Left ventricle myocardium inferior (tissue), 1 donor: ENCODE results near the gene RAD51AP2. TPM values are rescaled to one million over a fixed set of nuclear protein-coding genes. Genes with fewer than 3 reads are reported as not detected.
"Not testable (repeated sequence)": the region's sequence is repeated elsewhere in the genome, so short reads cannot be mapped to it uniquely, and the experiment has no call there.

Experiments
- DNase-seq: peaks from one replicate; pipeline ENCODE4 v3.0.0-alpha.2; 2020
- H3K27ac ChIP-seq: fragments of 200-600 bp; replicated peaks from 2 replicates; pipeline ENCODE4 v1.8.0; 2021
- H3K27me3 ChIP-seq: fragments of 200-600 bp; 2 replicates; pipeline ENCODE4 v1.8.0; 2021; ENCODE audit warnings: low read depth
- H3K36me3 ChIP-seq: fragments of 200-600 bp; 2 replicates; pipeline ENCODE4 v1.8.0; 2021
- H3K4me1 ChIP-seq: fragments of 200-600 bp; 2 replicates; pipeline ENCODE4 v1.8.0; 2021
- H3K4me3 ChIP-seq: fragments of 200-600 bp; 2 replicates; pipeline ENCODE4 v1.8.0; 2021; ENCODE audit warnings: mild to moderate bottlenecking, moderate library complexity
- H3K9me3 ChIP-seq: fragments of 200-600 bp; replicated peaks from 2 replicates; pipeline ENCODE4 v1.8.0; 2021
- CTCF ChIP-seq: fragments of 200-600 bp; IDR thresholded peaks from 2 replicates; pipeline ENCODE4 v1.8.0; 2021; ENCODE audit warnings: antibody characterized with exemption, mild to moderate bottlenecking, borderline replicate concordance
- intact Hi-C: fragments of 100-400 bp; cut with micrococcal nuclease; formaldehyde crosslinking; loops from one replicate; pipeline ENCODE4 v1.11.0; 2022
- long read RNA-seq: library from polyadenylated mRNA; unstranded; transcript quantifications from one replicate; pipeline ENCODE4 v2.0.0, GENCODE V29; 2021
- total RNA-seq: library from RNA; stranded (reverse); fragmentation: NEBNext Ultra II Directional; extraction: Animal tissue kit (Norgen Biotek cat#: 25700); gene quantifications from one replicate; pipeline ENCODE4 v1.2.1, GENCODE V29; 2021
- donor health status: DM: no; HTN: yes; CAD: no; lungs with severe emphysema.

RAD51AP2 gene
- 0.14 TPM for total RNA-seq
- long read RNA-seq, partial matches to known transcripts, result 0 of 1 reads
- long read RNA-seq, other reads (novel, unspliced or antisense), result 1 of 1 reads

DNA sequence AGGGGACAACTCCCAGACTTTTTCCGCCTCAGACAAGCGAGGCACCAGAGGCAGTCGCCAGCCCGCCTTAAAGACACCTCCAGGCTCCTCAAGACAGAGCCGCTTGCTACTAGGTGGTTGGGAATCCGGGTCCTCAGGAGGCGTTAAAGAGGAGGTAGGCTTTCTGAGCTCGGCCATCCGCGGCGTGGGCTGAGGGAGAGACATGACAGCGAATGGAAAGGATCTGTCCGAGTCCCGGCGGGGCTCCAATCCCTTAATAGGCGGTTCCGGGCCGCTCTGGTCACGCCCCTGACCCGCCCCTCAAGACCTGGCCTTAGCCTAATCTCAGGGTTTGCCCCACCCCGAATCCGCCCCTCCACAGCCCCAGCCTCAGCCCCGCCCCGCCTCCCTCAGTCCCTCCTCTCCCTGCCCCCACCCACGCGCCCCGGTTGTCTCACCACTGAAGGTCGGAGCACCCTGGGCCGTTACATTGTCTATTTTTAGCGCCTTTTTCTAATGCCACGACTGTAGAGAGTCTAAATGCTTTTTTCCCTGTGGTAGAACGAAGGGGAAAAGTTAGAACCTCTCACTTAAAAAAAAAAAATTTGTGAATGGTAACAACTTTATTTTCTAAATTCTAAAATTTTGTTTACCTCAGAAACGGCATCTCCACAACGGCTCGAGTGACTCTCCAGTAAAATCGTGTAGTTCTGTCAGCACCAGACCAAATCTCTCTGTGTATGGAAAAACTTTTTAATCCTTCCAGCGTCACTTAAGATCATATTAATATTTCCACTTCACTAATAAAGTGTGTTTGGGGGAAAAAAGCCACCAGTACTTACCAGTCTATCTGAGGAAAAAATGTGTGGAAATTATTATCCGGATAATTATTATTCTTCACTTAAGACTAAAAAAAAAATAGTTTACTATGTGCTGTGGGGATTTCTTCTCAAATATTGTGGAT is at the start of gene RAD51AP2:
TSS of gene RAD51AP2 (minus strand) at position 229 of the 943 bp plus-strand sequence. CDS start at position 204, 25 bp downstream.
- Histone ChIP-seq H3K4me1 (peaks cover 8% of the 10 kb centered on the region), H3K27me3 (peaks cover 10% of the 10 kb centered on the region), H3K9me3 (no peaks in the 10 kb centered on the region), H3K27ac (peak within 1 kb of the TSS; percentile 89), H3K4me3 (peak within 1 kb of the TSS; percentile 60), H3K36me3 (no peaks in the 10 kb centered on the region)
- intact Hi-C loops, result no loop called here
- DNase-seq, result peak; percentile 89
- no peak for TF ChIP-seq CTCF

- H3K9me3 ChIP-seq, H3K4me1 ChIP-seq, H3K36me3 ChIP-seq, H3K27ac ChIP-seq, intact Hi-C loops, DNase-seq, H3K27me3 ChIP-seq, H3K4me3 ChIP-seq: not testable (repeated sequence)
Measured at GRCh38 chr2:17565726-17566125, 47.5 kb upstream of the RAD51AP2 start.

GRCh38 chr2:17558878-17559277 is 40.6 kb upstream of the RAD51AP2 start:
- Histone ChIP-seq H3K27ac (no peak overlapping the region), H3K4me1 (peaks cover 4% of the 10 kb centered on the region), H3K27me3 (peaks cover 6% of the 10 kb centered on the region), H3K4me3 (no peak overlapping the region), H3K9me3 (no peaks in the 10 kb centered on the region), H3K36me3 (no peaks in the 10 kb centered on the region)
- no peak for DNase-seq
- TF ChIP-seq CTCF, result no peak
- intact Hi-C loops, result no loop called here

DNA sequence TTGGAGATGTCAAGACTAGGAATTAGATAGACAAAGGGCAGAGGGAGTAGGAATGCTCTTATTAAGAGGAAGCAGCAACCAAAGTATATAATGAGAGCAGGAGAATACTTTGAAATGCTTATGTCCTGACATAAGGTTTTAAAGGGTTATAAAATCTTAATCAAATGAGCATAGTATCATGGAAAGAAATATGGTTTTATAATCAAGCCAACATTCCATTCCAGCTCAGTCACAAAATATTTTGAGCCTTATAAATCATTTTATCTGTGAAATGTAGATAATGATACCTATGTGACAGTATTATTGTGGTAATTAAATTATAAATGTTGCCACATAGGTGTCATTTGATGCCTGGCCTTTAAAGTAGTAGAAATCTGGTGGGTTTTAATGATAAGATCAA is 39.8 kb upstream of the RAD51AP2 start:
- DNase-seq, result no peak
- no peaks in the 10 kb centered on the region for H3K36me3 ChIP-seq
- no peak for TF ChIP-seq CTCF
- intact Hi-C loops, result no loop called here
- no peak overlapping the region for H3K4me3 ChIP-seq
- H3K27me3 ChIP-seq, result peaks cover 6% of the 10 kb centered on the region
- H3K9me3 ChIP-seq, result no peaks in the 10 kb centered on the region
- peaks cover 4% of the 10 kb centered on the region for H3K4me1 ChIP-seq
- no peak overlapping the region for H3K27ac ChIP-seq

GRCh38 chr2:17557596-17557995 is 39.4 kb upstream of the RAD51AP2 start:
- Histone ChIP-seq H3K27me3 (peaks cover 6% of the 10 kb centered on the region), H3K4me3 (no peak overlapping the region), H3K9me3 (no peaks in the 10 kb centered on the region), H3K27ac (no peak overlapping the region), H3K36me3 (no peaks in the 10 kb centered on the region), H3K4me1 (peaks cover 4% of the 10 kb centered on the region)
- no peak for DNase-seq
- TF ChIP-seq CTCF, result no peak
- intact Hi-C loops, result no loop called here

- intact Hi-C loops, result no loop called here
Measured at GRCh38 chr2:17555150-17555549, 36.9 kb upstream of the RAD51AP2 start.

More at GRCh38 chr2:17555150-17555549, 36.9 kb upstream of the RAD51AP2 start:
- Histone ChIP-seq H3K4me1 (peaks cover 4% of the 10 kb centered on the region), H3K27me3 (peaks cover 6% of the 10 kb centered on the region), H3K27ac (no peak overlapping the region), H3K9me3 (no peaks in the 10 kb centered on the region), H3K4me3 (no peak overlapping the region), H3K36me3 (no peaks in the 10 kb centered on the region)
- no peak for TF ChIP-seq CTCF
- DNase-seq, result no peak
